Brain pericyte (primary cell): ENCODE measurements around the gene IL24.

ENCODE experiments used
- DNase-seq: peaks from one replicate; pipeline ENCODE4 v3.0.0-alpha.2; 2012; ENCODE audit warnings: low read depth, low spot score

IL24 gene

GRCh38 chr1:206880314-206880713 lies 16.9 kb upstream of the IL24 start:
- no peak for DNase-seq

DNA sequence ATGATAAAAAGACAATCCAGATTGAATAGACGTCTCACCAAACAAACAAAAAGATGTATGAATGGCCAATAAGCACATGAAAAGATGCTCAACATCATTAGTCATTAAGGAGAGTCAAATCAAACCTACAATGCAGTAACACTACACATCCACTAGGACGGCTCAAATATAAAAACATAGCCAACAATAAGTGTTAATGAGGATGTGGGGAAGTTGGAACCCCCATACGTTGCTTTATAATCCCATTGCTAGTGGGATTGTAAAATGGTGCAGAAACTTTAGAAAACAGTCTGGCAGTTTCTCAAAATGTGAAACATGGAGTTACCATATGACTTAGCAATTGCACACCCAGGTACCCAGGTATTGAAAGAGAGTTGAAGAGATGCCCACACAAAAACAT lies 14.7 kb upstream of the IL24 start:
- DNase-seq, result no peak

DNA sequence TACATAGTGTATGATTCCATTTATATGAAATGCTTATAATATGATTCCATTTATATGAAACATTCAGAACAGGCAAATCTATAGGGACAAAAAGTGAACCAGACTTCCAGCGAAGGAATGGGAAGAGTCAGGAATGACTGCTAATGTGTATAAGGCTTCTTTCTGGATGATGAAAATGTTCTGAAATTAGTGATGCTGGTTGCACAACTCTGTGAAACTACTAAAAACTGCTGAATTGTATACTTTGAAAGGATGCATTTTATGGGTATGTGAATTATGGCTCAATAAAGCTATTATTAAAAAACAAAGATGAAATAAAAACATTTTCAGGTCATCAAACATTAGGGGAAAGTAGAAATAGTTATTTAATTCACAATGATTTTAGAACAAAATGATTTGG lies 14.1 kb upstream of the IL24 start:
- DNase-seq, result no peak

GRCh38 chr1:206883876-206884275 lies 13.4 kb upstream of the IL24 start:
- no peak for DNase-seq

DNA sequence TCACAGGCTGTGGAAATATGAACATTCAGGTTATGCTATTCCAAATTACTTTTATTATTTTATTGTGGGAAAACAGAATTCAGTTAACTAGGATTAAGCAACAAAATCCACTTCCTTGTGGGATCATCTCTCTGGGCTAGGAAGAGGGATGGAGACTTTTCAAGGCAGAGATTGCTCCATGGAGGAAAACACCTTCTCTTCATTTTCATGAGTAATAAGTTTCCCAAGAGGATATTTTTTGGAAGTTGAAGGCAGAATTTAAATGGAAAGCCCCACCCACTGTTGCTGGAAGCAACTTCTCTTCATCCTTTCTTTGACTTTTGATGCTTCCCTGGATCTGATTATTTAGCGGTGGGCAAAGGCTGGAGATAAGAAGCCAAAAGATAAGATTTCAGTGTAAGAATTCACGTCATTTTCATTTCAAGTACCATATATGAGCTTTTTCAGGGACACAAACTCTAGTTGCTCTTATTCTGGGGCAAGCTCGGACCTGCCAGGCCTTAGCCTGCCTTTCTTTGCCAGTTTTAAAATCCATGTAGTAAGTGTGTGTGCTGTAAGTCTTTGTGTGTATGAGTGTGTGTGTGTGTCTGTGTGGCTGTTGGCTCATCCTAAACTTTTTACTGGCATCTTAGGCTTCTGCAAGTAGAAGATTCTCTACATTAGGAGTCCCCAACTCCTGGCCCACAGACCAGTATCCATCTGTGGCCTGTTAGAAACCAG lies 11.7 kb upstream of the IL24 start:
- no peak for DNase-seq

DNA sequence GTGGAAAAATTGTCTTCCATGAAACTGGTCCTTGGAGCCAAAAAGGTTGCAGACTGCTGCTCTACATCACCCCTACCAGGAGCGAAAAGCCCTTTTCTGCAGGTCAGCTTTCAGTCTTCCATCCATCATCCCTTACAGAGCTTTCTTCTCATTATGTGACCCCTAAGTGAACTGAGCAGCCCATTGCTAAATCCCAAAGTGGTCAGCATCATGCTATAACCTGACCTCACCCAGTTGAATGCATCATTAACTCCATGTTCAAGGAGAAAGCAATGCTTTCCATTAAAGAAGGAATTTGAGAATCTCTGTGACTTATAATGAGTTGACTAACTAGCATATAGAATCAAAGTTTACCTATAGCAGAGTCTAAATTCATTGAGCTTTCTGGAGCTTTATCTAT lies 10.4 kb upstream of the IL24 start:
- DNase-seq, result no peak

DNA sequence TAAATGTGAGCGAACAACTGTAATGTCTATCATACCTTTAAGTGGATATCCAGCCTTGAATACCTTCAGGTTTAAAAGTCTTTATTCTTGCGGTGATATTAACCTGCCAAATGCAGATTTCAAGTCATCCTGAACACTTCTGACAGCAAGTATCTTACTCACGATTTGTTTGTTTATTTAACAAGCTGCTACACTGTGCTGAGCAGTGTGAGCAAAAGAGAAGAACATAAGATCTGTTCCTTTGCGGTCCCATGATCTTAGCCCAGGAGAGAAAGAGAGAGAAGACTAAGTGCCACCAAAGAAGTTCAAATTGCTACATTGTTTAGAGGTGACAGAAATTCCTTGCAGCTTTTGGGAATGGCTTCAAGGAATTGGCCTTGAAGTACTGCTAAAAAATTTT lies 9.5 kb upstream of the IL24 start:
- DNase-seq, result no peak

GRCh38 chr1:206890125-206891060 lies 6.8 kb upstream of the IL24 start:
- DNase-seq, result no peak

- DNase-seq, result no peak
Observed at GRCh38 chr1:206891412-206891811, 5.8 kb upstream of the IL24 start.

DNA sequence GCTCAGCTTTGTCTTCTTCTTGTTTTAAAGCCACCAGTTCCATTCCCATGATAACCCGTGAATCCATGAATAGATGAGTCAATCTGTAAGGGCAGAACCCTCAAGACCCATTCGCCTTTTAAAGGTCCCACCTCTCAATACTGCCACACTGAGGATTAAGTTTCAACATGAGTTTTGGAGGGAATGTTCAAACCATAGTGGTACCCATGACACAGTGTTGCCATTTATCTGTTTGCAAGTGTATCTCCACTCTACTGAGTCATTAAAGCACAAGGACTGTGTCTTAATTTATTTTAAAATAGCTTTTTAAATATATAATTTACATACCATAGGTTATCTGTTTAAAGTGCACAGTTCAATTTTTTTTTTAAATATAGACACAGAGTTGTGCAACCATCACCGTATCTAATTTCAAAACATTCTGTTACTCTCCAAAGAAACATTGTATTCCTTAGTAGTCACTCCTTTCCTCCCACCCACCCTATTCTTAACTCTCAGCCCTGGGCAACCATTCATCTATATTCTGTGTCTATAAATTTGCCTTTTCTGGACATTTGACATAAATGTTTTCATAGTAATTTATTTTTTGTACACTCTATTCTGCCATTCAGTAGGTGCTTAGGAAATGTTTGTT lies 4.8 kb upstream of the IL24 start:
- no peak for DNase-seq

DNA sequence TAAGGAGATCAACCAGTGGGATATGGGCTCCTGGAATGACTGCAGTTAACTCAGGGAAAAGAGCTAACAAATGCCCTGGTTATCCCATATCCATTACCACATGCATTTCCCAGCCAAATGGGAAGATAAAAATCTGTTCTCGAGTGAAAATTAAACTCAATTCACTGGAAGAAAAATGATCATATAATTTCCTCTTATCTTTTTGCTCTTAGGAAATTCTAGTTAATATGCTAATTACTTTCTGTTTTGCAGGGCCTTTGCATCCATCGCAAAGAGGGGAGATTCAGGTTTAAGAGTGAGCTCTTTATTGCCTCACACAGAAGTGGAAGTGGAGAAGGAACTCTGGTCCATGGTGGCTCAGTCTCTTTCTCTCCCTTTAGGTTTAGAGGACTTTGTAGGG lies 3.9 kb upstream of the IL24 start:
- no peak for DNase-seq

- DNase-seq, result no peak
Observed at GRCh38 chr1:206895325-206895724, 1.9 kb upstream of the IL24 start.

- no peak for DNase-seq
Observed at GRCh38 chr1:206895837-206896242, 1.4 kb upstream of the IL24 start.

GRCh38 chr1:206896261-206896660 lies 982 bp upstream of the IL24 start:
- no peak for DNase-seq

DNA sequence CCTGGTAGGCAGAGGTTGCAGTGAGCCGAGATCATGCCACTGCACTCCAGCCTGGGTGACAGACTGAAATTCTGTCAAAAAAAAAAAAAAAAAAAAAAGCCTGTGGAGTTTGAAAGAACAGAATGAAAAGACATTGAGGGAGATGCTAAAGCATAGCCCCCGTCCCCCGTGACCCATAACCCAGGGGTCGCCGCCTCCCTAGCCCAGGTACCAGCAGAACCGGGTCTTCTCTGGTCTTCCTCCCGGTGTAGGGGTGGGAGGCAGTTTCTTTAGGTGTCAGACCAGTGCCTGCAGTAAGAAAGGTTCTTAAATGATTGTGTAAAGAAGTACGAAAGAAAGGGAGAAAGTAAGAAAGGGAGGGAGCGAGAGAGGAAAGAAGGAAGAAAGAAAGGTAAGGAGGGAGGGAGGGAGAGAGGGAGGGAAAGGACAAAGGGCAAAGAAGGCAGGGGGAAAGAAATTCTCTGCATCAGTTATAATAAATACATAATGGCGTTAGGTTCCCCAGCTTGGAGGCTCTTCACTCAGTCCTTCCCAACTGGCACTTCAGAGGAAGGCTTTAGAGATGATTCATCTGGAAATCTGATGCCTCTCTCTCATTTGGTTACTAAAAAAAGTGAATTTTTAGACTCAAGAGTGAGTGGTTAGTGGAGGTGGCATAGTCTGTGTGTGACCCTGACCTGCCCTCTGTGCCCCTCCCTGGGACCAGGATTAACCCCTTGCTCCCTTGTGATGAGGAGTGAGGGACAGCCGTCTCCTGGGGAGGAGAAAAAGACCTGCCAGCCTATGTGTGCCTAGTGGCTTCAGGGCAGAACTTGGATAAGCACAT lies 1.1 kb downstream of the IL24 start:
- DNase-seq, result no peak

GRCh38 chr1:206898915-206899431 lies 1.7 kb downstream of the IL24 start:
- DNase-seq, result no peak

GRCh38 chr1:206899717-206900116 lies 2.5 kb downstream of the IL24 start:
- no peak for DNase-seq

GRCh38 chr1:206900149-206900548 lies 2.9 kb downstream of the IL24 start:
- DNase-seq, result no peak

GRCh38 chr1:206901944-206902343 lies 4.7 kb downstream of the IL24 start:
- no peak for DNase-seq

DNA sequence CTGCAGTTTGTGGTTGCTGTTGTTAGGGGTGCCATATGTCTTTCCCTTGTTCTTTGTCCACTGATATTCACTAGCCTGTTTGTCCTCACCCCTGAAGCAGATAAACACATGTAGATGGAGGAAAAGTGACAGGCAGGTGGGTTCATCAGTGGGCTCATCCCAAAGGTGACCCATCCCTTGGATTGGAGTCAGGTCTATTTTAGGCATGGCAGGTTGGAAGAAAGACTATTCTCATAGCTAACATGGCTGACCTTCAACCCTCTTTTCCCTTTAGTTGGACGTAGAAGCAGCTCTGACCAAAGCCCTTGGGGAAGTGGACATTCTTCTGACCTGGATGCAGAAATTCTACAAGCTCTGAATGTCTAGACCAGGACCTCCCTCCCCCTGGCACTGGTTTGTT lies 5.5 kb downstream of the IL24 start:
- DNase-seq, result no peak

DNA sequence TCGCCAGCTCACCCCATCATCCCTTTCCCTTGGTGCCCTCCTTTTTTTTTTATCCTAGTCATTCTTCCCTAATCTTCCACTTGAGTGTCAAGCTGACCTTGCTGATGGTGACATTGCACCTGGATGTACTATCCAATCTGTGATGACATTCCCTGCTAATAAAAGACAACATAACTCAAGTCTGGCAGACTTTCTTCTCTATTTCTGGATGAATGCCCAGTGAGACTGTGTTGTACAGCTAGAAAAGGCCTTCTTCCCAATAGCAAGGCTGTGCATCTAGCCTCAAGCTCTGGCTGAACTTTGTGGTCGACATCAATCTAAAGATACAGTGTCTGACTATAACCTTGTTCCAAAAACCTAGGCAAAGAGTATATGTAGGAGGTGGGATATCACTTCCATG lies 6.4 kb downstream of the IL24 start:
- DNase-seq, result no peak
